OCI-LY7 (cell line): ENCODE data around the gene ANO2.

Source experiments
- EZH2phosphoT487 ChIP-seq: fragments of 200-600 bp; sonication (generic); IDR thresholded peaks from 2 replicates; pipeline ENCODE4 v1.6.1; 2018; ENCODE audit warnings: low read depth, borderline replicate concordance, mild to moderate bottlenecking, mixed run types, antibody characterized with exemption, low read length, moderate library complexity, mixed read lengths
- TF ChIP-seq, protein P1 (sequence below): fragments of 200-600 bp; sonication (generic); conservative IDR thresholded peaks from 2 replicates; pipeline ENCODE4 v1.5.1; 2014; ENCODE audit warnings: mild to moderate bottlenecking, antibody characterized with exemption, low read length, moderate library complexity, mixed read lengths

DNA sequence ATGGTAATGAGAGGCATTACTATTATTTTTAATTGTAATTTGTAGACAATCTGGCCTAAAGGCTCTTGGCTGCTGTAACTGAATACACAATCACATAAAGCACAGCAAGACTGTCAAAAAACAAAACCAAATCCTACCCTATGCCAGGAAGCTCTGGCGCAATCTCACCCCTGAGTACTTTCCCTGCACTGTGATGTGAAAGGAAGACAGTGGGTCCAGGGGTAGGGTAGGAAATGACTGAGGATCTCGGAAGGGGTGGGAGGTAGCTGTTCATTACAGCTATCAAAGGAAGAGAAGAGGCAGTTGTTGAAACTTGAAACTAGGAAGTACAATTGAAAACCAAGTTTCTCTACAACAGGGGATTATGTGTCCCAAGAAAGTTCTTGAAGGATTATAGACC, 202.8 kb downstream of the ANO2 start:
- TF ChIP-seq, protein P1, sequence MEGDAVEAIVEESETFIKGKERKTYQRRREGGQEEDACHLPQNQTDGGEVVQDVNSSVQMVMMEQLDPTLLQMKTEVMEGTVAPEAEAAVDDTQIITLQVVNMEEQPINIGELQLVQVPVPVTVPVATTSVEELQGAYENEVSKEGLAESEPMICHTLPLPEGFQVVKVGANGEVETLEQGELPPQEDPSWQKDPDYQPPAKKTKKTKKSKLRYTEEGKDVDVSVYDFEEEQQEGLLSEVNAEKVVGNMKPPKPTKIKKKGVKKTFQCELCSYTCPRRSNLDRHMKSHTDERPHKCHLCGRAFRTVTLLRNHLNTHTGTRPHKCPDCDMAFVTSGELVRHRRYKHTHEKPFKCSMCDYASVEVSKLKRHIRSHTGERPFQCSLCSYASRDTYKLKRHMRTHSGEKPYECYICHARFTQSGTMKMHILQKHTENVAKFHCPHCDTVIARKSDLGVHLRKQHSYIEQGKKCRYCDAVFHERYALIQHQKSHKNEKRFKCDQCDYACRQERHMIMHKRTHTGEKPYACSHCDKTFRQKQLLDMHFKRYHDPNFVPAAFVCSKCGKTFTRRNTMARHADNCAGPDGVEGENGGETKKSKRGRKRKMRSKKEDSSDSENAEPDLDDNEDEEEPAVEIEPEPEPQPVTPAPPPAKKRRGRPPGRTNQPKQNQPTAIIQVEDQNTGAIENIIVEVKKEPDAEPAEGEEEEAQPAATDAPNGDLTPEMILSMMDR = no peak
- no peak for TF ChIP-seq EZH2phosphoT487
